GM19397 (cell line): ENCODE results near the gene CTNNAL1.

Experiments
- ATAC-seq: cut with Tn5 transposase; IDR thresholded peaks from one replicate; pipeline ENCODE4 v1.9.1; 2021; ENCODE audit warnings: mild to moderate bottlenecking, moderate library complexity; ENCODE audit not compliant: unreplicated experiment

Gene CTNNAL1

DNA sequence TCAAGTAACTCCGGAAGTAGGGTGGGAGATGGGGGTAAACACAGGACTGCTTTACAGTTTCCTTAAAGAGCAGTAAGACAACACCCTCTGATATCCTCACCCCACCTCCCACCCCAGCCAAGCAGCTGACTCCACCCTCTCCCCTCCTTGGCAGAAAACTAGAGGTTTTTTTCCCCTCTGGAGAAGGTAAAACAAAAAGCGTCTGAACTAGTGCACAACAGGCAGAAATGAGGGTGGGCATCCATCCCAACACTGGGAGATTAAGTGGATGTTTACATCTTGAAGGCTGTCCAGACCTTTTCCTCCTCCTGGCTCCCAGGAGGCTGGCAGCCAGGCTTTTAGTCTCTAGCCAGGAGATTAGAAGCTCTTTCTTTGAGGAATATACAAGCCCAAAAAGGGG is 13.9 kb upstream of the CTNNAL1 start:
- no peak for ATAC-seq

DNA sequence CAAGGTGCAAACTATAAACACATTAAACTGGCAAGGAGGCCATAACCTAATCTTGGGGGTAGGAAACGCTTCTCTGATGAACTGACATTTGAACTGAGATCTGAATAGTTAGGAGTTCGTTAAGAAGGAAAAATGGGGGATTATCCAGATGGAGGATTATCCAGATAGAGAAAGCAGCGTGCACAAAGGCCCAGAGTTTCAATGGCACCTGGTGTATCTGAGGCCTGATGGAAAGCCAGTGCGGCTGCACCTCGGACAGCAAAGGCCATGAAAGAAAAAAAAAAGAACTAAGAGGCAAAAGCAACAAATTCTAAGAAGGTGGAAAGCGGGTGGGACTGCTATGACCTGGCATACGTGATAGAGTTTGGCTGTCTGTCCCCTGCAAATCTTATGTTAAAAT is 13.0 kb upstream of the CTNNAL1 start:
- no peak for ATAC-seq

DNA sequence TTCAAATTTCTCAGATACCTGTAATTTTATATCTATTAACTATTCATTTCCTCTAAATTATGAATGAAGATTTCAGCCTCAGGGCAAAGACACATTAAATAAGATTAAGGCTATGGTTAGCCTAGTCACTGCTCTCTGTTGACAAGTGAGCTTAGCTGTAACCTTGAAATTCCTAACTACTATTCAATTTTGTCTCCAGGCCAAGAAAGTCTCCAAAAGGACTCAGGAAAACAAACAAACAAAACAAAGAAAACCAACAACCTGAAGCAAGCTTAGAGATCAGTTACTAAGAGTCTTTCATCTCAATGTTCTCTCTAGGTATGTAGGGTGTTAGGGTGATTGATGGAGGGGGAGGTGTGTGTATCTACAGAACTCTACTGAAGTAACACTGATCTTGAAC is 9.6 kb upstream of the CTNNAL1 start:
- no peak for ATAC-seq

DNA sequence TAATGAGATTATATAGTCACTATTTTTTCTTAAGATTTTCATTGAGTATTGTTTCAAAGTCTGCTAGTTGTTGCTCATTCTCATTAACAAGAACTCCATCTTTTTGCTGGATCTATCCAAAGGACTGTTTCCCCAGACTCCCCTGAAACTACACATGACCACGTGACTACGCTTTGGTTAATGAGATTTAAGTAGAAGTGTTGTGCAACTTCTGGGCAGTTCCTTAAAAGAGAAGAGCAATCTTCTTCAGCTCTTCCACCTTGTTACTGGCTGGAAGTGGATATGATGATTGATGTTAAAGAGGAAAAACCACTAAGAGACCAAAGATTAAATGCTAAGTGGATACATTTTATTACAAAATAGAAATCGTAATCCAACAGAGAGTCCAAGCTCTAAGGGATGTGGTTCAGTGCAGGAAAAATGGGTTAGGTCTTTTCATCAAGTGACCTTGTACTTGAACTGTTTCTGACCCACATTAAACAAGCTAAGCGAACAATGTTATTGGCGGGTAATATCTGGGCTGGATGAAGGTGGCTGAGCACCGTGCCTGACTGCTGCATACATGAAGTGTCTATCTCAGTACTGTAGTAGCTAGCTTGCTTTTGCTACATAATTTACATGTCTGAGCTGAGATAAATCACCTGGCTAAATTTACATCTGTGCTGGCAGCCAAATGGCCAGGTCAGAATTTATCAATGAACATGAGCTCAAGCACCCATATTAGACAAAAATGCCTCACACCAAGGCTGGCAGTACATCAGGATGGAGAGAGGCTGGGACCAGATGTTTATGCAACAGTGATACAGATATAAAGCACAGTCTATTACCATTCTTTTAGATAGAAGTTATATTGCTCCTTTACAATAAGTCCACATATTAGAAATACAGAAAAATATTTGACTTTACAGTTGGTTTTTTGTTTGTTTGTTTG is 7.5 kb upstream of the CTNNAL1 start:
- ATAC-seq, result no peak

DNA sequence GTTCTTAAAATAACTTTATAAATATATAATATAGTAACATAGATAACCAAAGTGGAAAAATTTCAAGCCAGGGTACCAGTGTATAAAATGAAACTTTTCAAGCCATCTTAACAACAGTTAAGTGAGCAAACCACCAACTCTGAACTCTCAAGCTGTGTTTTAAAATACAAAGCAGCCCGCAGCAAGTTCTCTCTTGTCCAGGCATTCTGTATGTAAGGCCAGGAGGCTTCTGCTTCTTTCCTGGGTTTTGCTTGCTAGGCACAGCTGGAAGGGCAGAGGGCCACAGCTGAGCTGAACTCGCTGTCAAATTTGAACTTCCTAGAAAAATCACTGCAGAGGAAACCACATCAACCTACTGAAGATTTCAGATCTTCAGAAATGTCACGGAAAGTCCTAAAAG is 6.8 kb upstream of the CTNNAL1 start:
- ATAC-seq, result no peak

DNA sequence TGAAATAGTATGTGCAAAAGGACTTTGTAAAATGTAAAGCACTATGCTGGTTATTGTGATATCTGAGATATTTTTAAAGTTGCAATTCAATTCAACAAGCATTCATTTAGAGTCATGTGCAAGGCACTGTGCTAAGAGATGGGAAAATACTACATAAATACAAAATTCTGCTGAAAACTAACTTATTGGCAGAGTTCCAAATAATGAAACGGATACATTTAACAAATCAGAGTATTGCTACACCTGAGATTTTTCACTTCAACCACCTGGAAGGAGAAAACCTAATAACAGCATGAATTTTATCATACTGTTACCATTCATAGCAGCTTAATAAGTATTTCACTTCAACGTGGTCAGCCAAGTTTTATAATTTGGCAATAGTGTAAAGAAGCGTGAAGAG is 6.1 kb upstream of the CTNNAL1 start:
- ATAC-seq, result no peak

- ATAC-seq, result no peak
Measured at GRCh38 chr9:109017493-109017892, 4.2 kb upstream of the CTNNAL1 start.

GRCh38 chr9:109017061-109017460 is 3.8 kb upstream of the CTNNAL1 start:
- no peak for ATAC-seq

DNA sequence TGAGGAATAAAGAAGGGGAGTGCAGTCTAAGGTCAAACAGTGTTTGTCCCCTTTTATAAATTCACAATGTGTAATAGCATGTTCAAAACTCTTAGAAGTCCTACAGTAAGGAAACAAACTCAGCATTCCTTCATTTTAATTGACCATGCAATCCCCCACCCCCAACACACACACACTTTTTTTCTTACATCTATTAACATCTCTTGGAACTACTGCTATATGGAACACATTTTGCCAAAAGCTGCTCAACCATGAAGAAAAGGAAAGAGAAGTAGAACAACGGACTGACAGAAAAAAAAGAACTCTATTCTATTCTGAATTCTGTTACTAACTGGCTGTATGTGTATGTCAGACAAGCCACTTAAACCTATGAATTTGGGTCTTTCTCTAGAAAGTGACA is 2.8 kb upstream of the CTNNAL1 start:
- ATAC-seq, result no peak

GRCh38 chr9:109014608-109015280 is 1.4 kb upstream of the CTNNAL1 start:
- no peak for ATAC-seq

DNA sequence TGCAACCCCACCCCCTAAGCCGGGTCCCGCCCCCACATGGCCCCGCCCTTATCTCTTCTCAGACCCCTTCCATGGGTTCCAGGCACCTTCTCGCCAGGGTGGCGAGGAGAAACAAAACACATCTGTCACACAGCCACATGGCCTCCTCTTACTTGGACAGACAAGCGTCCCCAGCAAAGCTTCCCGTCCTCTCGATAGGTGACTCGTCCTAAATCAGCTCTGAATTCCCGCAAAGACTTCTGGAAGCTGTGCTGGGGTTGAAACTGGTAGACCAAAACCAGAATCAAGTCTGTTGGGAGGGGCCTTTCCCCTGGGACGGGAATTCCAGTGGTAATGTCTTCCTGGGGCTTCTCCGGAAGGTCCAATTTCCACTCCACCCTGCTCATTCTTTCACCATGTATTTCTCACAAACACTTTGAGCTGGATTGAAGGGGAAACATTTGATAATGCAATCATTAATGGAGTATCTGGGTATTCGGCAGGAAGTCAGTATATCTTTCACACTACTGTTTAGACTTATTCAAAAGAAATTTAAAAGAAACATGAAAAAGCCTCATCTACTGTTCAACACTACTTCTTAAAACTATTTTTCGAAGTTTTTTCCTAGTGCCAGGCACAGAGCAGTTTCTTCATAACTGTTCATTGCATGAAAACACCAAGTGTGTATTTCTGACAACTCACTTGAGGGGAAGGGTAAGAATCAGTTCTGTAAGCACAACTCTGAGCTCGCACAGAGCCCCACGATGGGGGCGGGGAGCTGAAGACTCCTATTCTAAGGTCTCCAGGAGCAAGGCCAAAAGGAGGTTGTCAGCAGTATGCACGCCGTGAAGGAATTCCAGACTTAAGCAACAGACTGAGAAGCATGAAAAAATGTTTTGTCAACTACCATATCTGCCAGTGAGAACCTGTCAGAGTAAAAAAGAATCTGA is 644 bp upstream of the CTNNAL1 start:
- ATAC-seq, result no peak

DNA sequence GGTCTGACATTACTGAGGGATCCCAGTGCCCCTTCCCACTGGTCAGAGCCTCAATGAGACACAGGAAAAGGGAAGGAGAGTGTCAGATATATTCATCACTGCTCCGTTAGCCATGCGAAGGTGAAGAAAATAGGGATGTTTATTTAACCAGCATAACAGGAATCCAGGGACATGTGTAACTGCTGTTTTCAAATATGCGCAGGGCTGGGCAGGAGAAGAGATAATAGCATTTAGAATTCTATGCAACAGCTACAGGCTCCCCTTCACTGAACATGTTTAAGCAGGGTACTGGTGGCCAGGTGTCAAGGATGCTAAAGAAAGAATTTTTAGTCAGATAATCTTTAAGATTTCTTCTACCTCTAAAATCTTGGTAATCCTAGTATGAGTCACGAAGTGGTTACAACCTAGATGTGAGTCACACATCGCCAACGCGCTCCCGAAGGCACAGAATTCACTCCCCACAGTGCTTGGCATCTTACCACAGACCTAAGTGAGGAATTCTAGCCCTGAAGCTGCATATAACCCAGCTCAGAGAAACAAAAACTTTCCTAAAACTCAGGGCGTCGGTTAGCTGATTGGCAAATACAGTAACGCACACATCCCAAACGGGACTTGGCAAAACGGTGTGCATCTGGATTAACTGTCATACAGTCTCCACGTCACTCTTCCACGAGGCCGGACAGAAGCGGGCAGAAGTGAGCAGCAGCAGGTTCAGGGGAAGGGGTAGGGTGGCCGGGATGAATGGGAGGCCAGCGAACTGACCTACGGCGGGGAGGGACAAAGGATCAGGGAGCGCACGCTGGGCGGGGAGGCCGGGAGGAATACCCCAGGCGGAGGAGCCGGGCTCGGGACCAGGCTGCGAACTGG is 1.1 kb downstream of the CTNNAL1 start:
- peak; percentile 17 for ATAC-seq

GRCh38 chr9:109011231-109011671 is 2.0 kb downstream of the CTNNAL1 start:
- ATAC-seq, result no peak

GRCh38 chr9:109010746-109011145 is 2.6 kb downstream of the CTNNAL1 start:
- no peak for ATAC-seq

GRCh38 chr9:109005678-109006077 is 7.6 kb downstream of the CTNNAL1 start:
- ATAC-seq, result no peak

- ATAC-seq, result no peak
Measured at GRCh38 chr9:109003116-109003515, 10.2 kb downstream of the CTNNAL1 start.

GRCh38 chr9:109002141-109002540 is 11.2 kb downstream of the CTNNAL1 start:
- ATAC-seq, result no peak

DNA sequence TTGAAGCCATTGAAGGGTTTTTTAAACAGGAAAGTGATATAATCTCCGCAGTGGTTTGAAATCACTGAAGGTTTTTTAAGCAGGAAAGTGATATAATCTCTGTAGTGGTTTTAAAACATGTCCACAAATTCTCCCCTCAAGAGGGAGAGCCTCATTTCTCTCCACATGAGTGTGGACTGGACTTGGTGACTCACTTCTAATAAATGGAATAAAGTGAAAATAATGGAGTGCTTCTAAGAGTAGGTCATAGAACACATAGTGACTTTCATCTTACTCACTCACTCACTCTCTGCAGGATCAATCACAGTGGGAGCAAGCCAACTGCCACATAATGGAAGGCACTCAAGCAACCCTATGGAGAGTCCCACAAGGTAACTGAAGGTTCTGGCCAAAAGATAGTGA is 12.0 kb downstream of the CTNNAL1 start:
- no peak for ATAC-seq

DNA sequence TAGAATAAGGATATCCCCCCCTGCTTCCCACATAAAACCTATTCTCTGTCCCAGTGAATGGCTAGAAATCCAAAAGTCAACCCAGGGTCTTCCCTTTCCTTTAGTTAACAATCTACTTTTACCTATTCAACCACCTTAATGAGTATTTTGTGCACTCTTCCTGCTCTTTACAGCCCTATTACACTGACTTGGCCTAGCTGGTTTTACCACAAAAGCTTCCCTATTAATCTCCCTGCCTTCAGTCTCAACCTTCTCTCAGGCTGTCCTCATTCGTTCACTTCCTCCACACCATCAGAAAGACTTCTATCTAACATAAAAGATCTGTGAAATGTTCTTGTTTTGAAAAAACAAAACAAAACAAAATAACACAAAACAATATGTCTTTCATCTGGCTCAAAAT is 16.2 kb downstream of the CTNNAL1 start:
- no peak for ATAC-seq

DNA sequence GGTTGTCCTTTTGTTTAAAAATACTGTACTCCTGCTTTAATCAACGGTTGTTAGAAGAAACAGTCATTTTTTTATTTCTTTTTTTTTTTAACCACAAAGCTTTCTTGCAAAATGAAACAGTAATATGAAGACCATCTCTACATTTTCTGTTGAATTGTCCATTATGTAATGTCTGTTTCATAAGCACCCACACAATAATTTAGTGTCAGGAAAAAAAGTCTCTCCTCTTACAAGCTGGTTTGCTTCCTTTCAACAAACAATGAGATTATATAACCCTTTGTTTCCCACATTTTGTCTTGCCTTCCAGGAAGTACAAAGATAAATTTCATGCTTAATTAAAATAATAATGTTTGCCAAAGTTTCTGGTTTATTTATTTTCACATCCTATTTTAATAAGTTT is 16.7 kb downstream of the CTNNAL1 start:
- ATAC-seq, result no peak
